Medulla oblongata (tissue), 1 donor: ENCODE data around the gene ZNF322.
A peak's percentile ranks its signal among the peaks of the same experiment; 100 is the strongest.
"Not testable (repeated sequence)": the region's sequence is repeated elsewhere in the genome, so short reads cannot be mapped to it uniquely, and the experiment has no call there.

Source experiments
- DNase-seq: peaks from one replicate; pipeline ENCODE4 v3.0.0-alpha.2; 2015; ENCODE audit errors: extremely low spot score

ZNF322 gene, protein sequence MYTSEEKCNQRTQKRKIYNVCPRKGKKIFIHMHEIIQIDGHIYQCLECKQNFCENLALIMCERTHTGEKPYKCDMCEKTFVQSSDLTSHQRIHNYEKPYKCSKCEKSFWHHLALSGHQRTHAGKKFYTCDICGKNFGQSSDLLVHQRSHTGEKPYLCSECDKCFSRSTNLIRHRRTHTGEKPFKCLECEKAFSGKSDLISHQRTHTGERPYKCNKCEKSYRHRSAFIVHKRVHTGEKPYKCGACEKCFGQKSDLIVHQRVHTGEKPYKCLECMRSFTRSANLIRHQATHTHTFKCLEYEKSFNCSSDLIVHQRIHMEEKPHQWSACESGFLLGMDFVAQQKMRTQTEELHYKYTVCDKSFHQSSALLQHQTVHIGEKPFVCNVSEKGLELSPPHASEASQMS

DNA sequence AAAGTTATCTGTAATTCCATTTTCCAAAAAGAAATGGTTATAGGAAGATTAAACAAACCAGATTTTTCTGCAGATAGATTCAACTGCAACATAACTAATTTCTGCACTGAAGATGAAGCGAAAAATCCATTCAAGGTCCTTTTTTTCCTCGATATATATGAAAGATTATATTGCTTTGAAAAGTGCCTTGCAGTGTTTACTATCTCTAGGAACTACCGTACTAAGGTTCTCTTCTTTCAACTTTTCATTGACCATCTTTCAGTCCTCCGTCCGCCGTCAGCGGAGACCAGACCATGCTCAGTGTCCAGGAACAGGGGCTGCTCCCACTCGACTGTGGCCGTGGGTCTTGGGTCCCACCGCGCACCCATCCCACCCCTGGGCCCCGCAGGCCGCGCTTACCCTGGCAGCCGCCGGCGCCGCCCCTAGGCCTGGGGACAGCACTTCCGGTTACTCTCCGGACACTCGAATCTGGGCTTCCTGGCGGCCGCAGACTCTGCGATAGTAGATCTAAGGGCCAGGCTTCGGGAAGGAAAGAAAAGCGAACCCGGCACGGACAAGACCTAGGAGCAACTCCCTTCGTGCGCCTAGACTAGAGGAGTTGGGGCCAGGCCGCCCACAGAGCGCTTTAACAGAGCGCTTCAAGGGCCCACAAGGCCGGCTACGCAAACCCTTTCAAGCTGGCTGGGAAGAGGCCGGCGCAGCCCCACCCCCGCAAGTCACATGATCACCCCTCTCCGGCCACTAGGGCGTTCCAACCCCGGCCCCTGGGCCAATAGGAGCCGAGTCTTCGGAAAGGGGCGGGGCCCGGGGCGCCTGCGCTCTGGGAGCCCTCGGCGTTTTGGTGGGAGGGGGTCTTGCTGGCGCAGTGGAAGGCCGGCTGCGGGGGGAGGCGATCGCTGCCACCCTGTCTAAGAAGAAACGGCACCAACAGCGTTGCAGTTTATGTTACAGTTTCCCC lies at the start of gene ZNF322:
Gene ZNF322 (minus strand): TSS at position 705 of the 958 bp plus-strand sequence. CDS start 21,193 bp downstream, outside the sequence.
- peak; percentile 98 for DNase-seq

DNA sequence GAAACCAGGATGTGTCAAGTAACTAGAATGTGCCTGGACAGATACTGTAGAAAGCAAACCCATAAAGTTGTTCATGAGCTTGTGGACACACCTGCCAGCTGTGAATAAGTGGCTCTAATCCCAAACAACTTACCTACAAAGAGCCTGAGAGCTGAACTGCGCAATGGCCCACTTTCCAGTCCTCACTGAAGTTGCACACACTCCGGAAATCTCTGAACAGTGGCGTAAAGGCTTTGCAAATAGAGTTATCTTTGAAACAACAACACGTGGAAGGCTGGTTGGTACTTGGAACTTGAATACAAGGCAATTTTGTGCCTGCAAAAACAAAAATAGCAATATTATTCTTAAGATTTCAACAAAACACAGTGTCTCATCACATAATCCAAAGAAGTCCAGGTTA lies 46.2 kb upstream of the ZNF322 start:
- not testable (repeated sequence) for DNase-seq

DNA sequence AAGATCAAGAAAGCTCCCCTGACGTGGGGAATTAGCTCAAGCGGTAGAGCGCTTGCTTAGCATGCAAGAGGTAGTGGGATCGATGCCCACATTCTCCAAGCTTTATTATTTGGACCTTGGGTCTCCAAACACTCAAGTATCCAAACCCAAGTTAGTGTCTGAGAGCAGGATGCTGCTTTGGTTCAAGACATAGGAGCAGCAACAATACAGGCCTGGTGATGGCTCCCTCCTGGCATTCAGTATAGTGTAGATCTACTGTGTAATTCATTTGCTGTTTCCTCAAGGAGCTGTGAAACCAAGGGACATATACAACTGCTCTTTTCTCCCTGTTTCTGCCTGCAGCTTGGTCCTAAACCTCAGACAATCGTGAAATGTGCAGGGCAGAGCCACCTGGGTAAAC lies 45.8 kb upstream of the ZNF322 start:
- not testable (repeated sequence) for DNase-seq

DNA sequence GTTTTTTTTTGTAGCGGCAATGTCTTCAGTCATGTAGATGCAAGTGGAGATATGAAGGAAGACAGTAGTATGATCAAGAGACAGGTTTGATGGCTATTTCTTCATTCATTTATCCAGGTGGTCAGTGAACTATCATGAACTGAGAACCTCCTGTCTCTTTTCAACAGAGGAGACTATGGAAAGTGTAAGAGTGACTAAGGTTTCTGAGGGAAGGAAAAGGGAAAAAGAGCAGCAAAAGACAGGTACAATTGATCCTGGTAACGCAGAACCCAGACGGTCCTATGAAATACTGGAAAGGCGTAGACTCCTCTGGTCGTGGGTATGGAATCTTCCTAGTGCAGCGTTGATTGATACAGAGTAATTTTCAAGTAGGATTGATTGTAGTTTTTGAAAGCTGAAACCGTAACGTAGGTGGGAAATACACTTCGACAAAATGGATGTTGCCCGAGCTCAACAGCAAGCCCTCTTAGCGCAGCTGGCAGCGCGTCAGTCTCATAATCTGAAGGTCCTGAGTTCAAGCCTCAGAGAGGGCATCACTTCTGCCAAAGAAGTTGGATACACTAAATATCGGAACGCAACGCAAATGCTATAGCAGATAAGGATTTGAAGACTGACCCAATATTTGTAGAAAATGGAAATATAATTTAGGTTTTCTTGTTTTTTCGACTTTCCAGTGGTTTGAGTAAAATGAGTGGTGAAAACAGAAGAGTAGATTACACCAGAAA lies 41.6 kb upstream of the ZNF322 start:
- DNase-seq = not testable (repeated sequence)

DNA sequence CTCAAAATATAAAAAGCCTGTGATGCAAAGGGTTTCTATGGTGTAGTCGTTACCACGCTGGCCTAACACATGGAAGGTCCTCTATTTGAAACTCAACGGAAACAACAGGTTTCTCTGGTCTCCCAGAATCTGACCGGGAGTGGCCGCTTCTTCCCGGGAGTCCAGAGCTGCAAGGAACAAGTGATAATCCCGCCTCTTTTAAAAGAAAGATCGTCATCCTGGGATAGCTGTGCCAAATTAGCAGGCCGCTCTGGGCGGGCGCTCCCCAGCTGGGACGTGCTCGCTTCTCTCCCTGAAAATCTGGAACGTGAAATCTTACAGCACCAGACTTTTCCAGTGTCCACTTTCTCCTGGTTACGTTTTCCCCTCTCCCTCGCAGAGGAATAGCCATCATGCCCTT lies 38.0 kb upstream of the ZNF322 start:
- DNase-seq = not testable (repeated sequence)

DNA sequence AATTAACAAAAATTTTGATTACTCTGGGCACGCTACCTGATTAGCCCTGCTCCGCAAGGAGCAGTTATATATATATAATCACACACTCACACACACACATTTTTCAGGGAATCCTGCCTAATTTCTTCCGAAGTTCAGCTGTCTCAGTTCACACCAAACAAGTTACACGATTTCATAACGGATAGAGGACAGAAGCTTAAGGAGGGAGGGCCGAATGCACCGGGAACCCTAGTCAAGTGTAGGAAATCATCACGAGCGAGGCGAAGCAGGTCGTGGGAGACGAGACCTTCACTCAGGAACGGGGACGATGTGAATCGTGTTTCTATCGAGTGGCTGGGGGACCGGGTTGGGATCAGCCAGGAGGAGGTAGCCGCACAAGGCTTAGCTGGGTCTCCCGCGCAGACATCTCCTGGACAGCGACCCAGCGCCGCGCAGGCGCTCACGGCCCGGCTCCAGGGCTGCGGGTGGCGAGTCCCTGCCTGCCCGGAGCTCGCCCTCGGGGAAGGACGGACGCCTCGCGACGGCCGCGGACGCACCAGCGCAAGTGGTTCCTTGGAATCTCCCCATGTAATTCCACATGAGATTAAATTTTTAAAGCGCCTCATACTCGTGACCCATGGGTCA lies 29.9 kb upstream of the ZNF322 start:
- not testable (repeated sequence) for DNase-seq

DNA sequence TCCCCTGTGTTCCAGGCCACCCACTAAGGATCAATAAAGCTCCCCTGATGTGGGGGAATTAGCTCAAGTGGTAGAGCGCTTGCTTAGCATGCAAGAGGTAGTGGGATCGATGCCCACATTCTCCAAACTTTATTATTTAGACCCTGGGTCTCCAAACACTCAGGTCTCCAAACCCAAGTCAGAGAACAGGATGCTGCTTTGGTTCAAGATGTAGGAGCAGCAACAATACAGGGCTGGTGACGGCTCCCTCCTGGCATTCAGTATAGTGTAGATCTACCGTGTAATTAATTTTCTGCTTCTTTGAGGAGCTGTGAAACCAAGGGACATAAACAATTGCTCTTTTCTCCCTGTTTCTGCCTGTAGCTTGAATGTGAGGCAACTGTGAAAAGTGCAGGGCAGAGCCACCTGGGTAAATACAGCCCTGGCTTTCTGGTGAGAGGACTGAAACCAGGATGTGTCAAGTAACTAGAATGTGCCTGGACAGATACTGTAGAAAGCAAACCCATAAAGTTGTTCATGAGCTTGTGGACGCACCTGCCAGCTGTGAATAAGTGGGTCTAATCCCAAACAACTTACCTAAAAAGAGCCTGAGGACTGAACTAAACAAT lies 23.0 kb upstream of the ZNF322 start:
- DNase-seq = not testable (repeated sequence)

DNA sequence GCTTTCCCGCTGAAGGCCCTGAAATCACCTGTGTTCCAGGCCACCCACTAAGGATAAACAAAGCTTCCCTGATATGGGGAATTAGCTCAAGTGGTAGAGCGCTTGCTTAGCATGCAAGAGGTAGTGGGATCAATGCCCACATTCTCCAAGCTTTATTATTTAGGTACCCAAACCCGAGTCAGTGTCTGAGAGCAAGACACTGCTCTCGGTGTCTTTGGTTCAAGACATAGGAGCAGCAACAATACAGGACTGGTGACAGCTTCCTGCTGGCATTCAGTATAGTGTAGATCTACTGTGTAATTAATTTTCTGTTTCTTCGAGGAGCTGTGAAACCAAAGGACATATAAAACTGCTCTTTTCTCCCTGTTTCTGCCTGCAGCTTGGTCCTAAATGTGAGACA lies 13.7 kb upstream of the ZNF322 start:
- DNase-seq = not testable (repeated sequence)

DNA sequence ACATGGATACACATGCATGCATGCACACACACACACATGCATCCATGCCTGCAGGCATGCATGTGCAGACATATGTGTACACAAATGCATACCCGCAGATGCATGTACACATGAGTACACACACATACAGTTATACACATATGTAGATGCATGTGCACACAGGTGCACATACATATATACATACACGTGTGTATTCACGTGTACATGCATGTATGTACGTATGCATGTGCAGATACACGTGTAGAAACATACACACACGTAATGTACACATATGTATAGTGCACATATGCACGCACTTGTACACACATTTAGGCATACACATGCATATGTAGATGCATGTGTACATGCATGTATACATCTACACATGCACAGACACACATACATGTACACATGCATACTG lies 11.0 kb upstream of the ZNF322 start:
- not testable (repeated sequence) for DNase-seq

DNA sequence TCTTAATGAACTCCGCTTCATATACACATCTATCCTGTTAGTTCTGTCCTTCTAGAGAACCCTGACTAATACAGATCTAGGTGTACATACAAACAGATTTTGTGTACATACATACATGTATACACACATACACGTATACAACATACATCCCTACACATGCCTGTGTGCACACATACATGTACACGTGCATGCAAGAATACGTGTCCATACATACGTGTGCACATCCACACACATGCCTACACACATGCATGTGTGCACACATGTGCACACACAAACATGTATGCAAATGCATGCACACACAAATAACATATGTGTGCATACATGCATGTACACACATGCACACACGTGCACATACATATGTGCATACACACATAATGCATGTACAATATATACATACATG lies 10.5 kb upstream of the ZNF322 start:
- not testable (repeated sequence) for DNase-seq

DNA sequence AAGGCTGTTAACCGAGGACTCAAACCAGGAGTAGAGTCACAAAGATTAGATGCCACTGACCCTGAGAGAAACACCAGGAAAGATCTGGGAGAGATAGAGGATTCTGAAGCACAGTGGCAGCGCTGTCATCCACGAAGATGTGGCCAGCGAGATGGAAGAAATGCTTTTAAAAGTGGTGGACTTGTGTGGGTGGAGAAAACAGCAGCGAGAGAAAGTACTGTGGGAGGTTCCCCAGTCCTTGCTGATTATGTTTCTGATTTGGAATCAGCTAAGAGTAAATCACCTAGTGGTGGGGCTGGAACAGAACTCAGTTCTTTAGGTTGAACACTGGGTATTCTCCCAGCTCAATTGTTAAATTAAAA lies 435 bp upstream of the ZNF322 start:
- DNase-seq = no peak

DNA sequence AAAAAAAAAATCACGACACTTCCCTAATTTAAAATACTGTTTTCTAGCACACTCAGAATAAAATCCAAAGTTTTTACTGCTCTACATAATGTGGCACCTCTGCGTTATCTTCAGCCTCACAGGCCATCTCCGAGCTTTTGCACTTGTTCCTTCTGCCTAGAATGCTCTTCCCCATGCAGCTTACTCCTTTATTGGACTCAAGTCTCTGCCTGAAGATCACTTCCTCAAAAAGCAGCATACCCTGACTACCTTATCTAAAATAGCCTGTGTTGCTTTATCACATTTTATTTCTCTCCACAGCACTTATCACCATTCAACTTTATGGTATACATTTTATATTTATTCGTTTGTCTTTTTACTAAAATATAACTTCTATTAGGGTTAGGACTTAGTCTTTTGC lies 2.3 kb downstream of the ZNF322 start:
- DNase-seq = peak; percentile 4

DNA sequence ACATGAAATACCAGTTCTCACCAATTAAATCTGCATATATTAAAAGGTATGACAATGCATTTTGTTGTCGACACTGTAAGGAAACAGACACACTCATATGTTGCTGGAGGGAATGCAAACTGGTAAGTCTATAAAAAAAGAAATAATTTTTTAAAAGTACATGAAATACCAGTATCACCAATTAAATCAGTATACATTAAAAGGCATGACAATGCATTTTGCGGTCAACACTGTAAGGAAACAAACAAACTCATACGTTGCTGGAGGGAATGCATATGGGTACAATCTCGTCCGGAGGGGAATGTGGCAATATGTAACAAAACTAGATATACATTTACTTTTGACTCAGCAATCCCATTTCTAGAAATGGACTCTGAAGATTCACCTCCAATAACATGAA lies 6.5 kb downstream of the ZNF322 start:
- no peak for DNase-seq

DNA sequence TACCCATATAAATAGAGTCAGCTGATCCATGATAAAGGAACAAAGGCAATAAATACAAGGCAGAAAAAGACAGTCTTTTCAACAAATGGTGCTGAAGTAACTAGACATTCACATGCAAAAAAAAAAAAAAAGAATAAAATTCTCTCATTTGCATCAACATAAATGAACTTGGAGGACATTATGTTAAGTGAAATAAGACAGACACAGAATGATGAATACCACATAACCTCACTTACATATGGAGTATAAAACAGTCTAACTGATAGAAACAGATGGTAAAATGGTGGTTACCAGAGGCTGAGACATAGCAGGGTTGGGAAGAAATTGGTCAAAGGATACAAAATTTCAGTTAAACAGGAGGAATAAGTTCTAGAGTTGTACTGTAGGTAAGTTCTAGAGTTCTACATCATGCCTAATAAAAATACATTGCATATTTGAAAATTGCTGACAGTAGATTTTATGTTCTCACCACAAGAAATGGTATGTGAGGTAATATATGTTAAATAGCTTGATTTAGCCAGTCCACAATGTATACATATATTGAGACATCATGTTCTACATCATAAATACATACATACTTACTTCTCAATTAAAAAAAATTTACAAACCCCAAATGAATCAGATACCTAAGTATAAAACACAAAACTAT lies 8.3 kb downstream of the ZNF322 start:
- DNase-seq = no peak

DNA sequence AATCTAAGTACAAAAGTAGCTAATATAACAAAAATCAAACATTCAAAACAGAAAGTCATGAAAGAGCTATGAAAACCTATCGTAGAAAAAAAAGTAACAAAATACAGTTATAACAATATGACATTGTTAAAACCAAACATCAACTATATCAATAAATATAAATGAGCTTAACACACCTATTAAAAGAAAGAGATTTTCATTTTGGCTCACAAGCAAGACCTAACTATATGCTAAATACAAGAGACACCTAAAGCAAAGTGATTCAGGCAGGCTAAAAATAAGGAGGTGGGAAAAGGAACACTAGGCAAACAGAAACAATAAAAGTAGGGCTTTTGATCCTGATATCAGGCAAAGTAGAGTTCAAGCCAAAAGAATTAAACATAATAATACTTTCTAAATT lies 13.5 kb downstream of the ZNF322 start:
- DNase-seq = no peak

DNA sequence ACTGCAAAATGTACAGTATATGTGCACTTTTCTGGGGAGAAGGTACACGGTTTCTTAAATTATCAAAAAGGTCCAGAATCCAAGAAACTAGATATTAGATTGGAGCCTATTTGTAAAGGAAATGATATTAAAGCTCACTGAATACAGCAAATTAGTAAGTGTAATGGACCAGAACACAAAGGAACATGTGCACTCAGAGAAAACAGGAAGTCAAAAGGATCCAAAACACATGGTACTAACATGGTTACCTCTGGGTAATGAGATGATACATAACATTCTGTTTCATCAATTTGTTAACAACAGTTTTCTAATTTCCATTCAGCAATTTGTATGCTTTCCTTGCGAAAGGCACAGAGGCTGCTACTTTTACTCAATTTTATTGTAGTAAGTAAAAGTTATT lies 18.7 kb downstream of the ZNF322 start:
- no peak for DNase-seq

DNA sequence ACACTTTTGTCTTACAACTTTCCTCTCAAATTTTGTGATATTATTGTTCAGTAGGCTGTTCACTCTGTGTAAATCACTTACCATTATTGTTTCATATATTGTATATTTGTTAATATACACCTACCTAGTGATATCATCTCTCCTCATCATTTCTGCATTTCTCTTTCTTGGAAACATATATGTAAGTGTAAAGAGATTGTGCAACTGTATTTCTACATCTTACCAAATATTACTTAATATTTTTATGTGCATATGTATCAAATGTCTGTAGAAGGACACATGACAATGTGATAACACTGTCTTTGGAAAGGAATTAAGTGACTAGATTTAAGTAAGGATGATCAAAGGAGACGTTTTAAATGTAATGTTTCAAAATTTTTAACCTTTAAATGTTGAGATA lies 30.2 kb downstream of the ZNF322 start:
- no peak for DNase-seq

DNA sequence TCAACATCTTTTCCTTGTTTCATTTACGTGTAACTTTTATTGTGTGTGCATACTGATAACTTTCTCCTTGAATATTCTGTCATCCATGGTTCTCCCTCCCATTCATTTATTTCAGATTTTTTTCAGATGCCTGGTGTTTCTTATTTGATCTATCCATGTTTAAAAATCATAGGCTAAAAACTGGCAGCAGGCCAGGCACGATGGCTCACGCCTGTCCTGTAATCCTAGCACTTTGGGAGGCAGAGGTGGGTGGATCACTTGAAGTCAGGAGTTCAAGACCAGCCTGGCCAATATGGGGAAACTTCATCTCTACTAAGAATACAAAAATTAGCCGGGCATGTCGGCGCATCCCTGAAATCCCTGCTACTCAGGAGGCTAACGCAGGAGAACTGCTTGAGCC lies 31.7 kb downstream of the ZNF322 start:
- DNase-seq = no peak

DNA sequence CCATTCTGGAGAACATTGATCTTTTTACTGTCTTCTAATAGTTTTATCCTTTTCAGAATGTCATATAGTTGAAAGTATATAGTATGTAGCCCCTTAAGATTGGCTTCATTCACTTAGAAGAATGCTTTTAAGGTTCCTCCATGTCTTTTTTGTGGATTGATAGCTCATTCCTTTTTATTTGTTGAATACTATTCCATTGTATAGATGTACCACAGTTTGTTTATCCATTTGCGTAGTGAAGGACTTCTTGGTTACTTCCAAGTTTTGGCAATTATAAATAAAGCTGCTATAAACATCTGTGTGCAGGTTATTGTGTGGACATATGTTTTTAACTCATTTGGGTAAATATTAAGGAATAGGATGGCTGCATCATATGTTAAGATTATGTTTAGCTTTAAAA lies 35.0 kb downstream of the ZNF322 start:
- no peak for DNase-seq

DNA sequence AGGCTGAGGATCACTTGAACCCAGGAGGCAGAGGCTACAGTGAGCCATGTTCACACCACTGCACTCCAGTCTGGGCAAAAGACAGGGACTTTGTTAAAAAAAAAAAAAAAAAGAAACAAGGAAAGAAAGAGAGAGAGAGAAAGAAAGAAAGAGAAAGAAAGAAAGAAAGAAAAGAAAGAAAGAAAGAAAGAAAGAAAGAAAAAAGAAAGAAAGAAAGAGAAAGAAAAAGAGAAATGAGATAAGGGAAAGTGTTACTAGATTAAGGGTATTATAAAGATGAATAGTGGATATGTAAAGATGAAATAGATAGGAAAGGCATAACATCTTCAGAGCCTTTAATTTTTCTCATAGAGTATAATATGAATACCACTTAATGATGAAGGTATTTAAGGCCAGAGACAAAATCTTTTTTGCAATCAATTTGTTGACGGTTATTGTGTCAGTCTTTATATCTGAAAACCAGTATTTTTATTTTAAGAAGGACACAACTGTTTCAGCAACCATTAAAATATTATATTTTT lies 36.1 kb downstream of the ZNF322 start:
- DNase-seq = no peak
